LNCaP clone FGC (cell line): ENCODE data around the gene ACAA1.
"Not testable (repeated sequence)": the region's sequence is repeated elsewhere in the genome, so short reads cannot be mapped to it uniquely, and the experiment has no call there.

Experiments
- DNase-seq: peaks from one replicate; pipeline ENCODE4 v3.0.0-alpha.2; 2011; ENCODE audit warnings: low read depth
- H3K4me3 ChIP-seq: 2 replicates; pipeline ENCODE4 v1.5.1; 2011; ENCODE audit warnings: mild to moderate bottlenecking, low read depth, low read length, control low read depth
- CTCF ChIP-seq: IDR thresholded peaks from 2 replicates; pipeline ENCODE4 v1.5.1; 2012; ENCODE audit warnings: mild to moderate bottlenecking; ENCODE audit not compliant: control insufficient read depth, insufficient read depth; ENCODE audit errors: extremely low read depth

The ACAA1 gene

GRCh38 chr3:38097446-38098375 lies 39.2 kb downstream of the ACAA1 start:
- no peak for DNase-seq
- H3K4me3 ChIP-seq, result no peak overlapping the region
- TF ChIP-seq CTCF, result no peak

GRCh38 chr3:38095669-38096483 lies 41.1 kb downstream of the ACAA1 start:
- no peak for DNase-seq

GRCh38 chr3:38094999-38095398 lies 41.9 kb downstream of the ACAA1 start:
- no peak for DNase-seq
- no peak overlapping the region for H3K4me3 ChIP-seq
- no peak for TF ChIP-seq CTCF

More at GRCh38 chr3:38095669-38096483, 41.1 kb downstream of the ACAA1 start:
- no peak for TF ChIP-seq CTCF
- H3K4me3 ChIP-seq, result no peak overlapping the region

- no peak for TF ChIP-seq CTCF
- no peak overlapping the region for H3K4me3 ChIP-seq
- no peak for DNase-seq
These were observed 46.5 kb downstream of the ACAA1 start for GRCh38 chr3:38090453-38090852.

- no peak for DNase-seq
- no peak for TF ChIP-seq CTCF
- H3K4me3 ChIP-seq, result no peak overlapping the region
These were observed 47.8 kb downstream of the ACAA1 start for GRCh38 chr3:38089163-38089562.

GRCh38 chr3:38088126-38089078 lies 48.5 kb downstream of the ACAA1 start:
- no peak overlapping the region for H3K4me3 ChIP-seq
- no peak for TF ChIP-seq CTCF
- DNase-seq, result no peak

GRCh38 chr3:38087278-38087677 lies 49.6 kb downstream of the ACAA1 start:
- DNase-seq, H3K4me3 ChIP-seq: not testable (repeated sequence)
